GM23248 (cell line): Measurements from ENCODE around the gene INCA1. TPM values are rescaled to one million over a fixed set of nuclear protein-coding genes. Genes with fewer than 3 reads are reported as not detected.

Experiments
- DNase-seq: peaks from one replicate; pipeline ENCODE4 v3.0.0-alpha.2; 2015
- H2AFZ ChIP-seq: fragments of 200-600 bp; sonication (generic); 2 replicates; pipeline ENCODE4 v1.6.1; 2016; ENCODE audit warnings: antibody characterized with exemption
- H3F3A ChIP-seq: fragments of 200-600 bp; sonication (generic); 2 replicates; pipeline ENCODE4 v1.6.1; 2016; ENCODE audit warnings: mild to moderate bottlenecking, antibody characterized with exemption, mixed run types; ENCODE audit not compliant: insufficient read depth
- H3K27ac ChIP-seq: fragments of 200-600 bp; sonication (generic); 2 replicates; pipeline ENCODE4 v1.5.1; 2016; ENCODE audit warnings: mild to moderate bottlenecking
- H3K27me3 ChIP-seq: fragments of 200-600 bp; sonication (generic); replicated peaks from 2 replicates; pipeline ENCODE4 v1.6.1; 2016; ENCODE audit warnings: mild to moderate bottlenecking; ENCODE audit not compliant: insufficient read depth
- H3K36me3 ChIP-seq: fragments of 200-600 bp; sonication (generic); 2 replicates; pipeline ENCODE4 v1.6.1; 2016; ENCODE audit warnings: low read depth, mild to moderate bottlenecking
- H3K4me1 ChIP-seq: fragments of 200-600 bp; sonication (generic); 2 replicates; pipeline ENCODE4 v1.6.1; 2016; ENCODE audit warnings: mild to moderate bottlenecking; ENCODE audit not compliant: insufficient read depth
- H3K4me2 ChIP-seq: fragments of 200-600 bp; sonication (generic); one replicate; pipeline ENCODE4 v1.6.1; 2016; ENCODE audit warnings: mild to moderate bottlenecking; ENCODE audit not compliant: unreplicated experiment
- H3K4me3 ChIP-seq: fragments of 200-600 bp; sonication (generic); 2 replicates; pipeline ENCODE4 v1.5.1; 2016; ENCODE audit warnings: mild to moderate bottlenecking
- H3K79me2 ChIP-seq: fragments of 200-600 bp; sonication (generic); 2 replicates; pipeline ENCODE4 v1.6.1; 2016; ENCODE audit warnings: mild to moderate bottlenecking; ENCODE audit not compliant: insufficient read depth
- H3K9ac ChIP-seq: fragments of 200-600 bp; sonication (generic); 2 replicates; pipeline ENCODE4 v1.6.1; 2016; ENCODE audit warnings: mild to moderate bottlenecking
- H3K9me2 ChIP-seq: fragments of 200-600 bp; sonication (generic); 2 replicates; pipeline ENCODE4 v1.6.1; 2016; ENCODE audit warnings: mixed run types, mild to moderate bottlenecking, moderate library complexity; ENCODE audit not compliant: insufficient read depth
- H3K9me3 ChIP-seq: fragments of 200-600 bp; sonication (generic); one replicate; pipeline ENCODE4 v1.6.1; 2017; ENCODE audit warnings: low read depth
- H4K20me1 ChIP-seq: fragments of 200-600 bp; sonication (generic); 2 replicates; pipeline ENCODE4 v1.6.0; 2016; ENCODE audit not compliant: insufficient read depth
- EZH2 ChIP-seq: fragments of 200-600 bp; sonication (generic); IDR thresholded peaks from 2 replicates; pipeline ENCODE4 v1.6.1; 2018; ENCODE audit warnings: antibody characterized with exemption, mild to moderate bottlenecking; ENCODE audit not compliant: insufficient read depth, poor library complexity, severe bottlenecking
- EZH2phosphoT487 ChIP-seq: fragments of 200-600 bp; sonication (generic); IDR thresholded peaks from 2 replicates; pipeline ENCODE4 v1.6.1; 2018; ENCODE audit warnings: antibody characterized with exemption, moderate library complexity, mild to moderate bottlenecking, low read depth; ENCODE audit not compliant: insufficient read depth
- WGBS, 2 experiments: methylation state at CpG; one replicate each; pipeline ENCODE4 v1.1.6; 2015 to 2017; ENCODE audit warnings: low lambda C conversion rate in 2 of 2, low coverage in 1 of 2; ENCODE audit errors: missing lambda C conversion rate in 2 of 2; 5-methylcytosine and 5-hydroxymethylcytosine counted together
- in situ Hi-C: fragments of 300-500 bp; cut with MboI; formaldehyde crosslinking; loops from 2 replicates; pipeline ENCODE4 v1.15.0; 2020
- polyA plus RNA-seq: library from polyadenylated mRNA; unstranded; fragments of >200 nt; fragmentation: Nextera tagmentation; extraction: Ambion mirVana; gene quantifications from 2 replicates; pipeline ENCODE4 v1.2.1, GENCODE V29; 2016
- total RNA-seq: library from RNA; depleted of rRNA; stranded (reverse); fragments of >200 nt; shearing (Covaris generic); gene quantifications from 2 replicates; pipeline ENCODE4 v1.2.3, GENCODE V29; 2014

INCA1 gene
- total and polyA plus RNA-seq, 2 experiments from 2014 or later: 0.32 to 1.2 TPM

- Histone ChIP-seq H3K4me1 (peaks cover 23% of the 10 kb centered on the region), H3K36me3 (peaks cover 11% of the 10 kb centered on the region), H3K27ac (peak overlapping the region; percentile 91), H3K9me3 (no peaks in the 10 kb centered on the region), H3K9me2 (no peaks in the 10 kb centered on the region), H3K4me3 (peak overlapping the region; percentile 93), H3F3A (peaks cover 58% of the 10 kb centered on the region), H2AFZ (no peak overlapping the region), H3K27me3 (no peaks in the 10 kb centered on the region), H3K9ac (peak overlapping the region; percentile 83), H3K79me2 (peaks cover 74% of the 10 kb centered on the region), H4K20me1 (peaks cover 6% of the 10 kb centered on the region; the same call in 1 of the 2 replicates), H3K4me2 (peak overlapping the region; percentile 95)
- DNase-seq: peak; percentile 23
- 31 to 51% methylated on average over 3 to 4 of the region's 4 CpGs for WGBS, 2 experiments
- TF ChIP-seq EZH2 (no peak), EZH2phosphoT487 (no peak)
- in situ Hi-C loops: no loop called here
Observed at GRCh38 chr17:4945944-4946280, 51.4 kb downstream of the INCA1 start.

GRCh38 chr17:4945176-4945943, 52.0 kb downstream of the INCA1 start:
- in situ Hi-C loops: no loop called here
- peaks cover 11% of the 10 kb centered on the region for H3K36me3 ChIP-seq
- TF ChIP-seq EZH2 (no peak), EZH2phosphoT487 (no peak)
- peak; percentile 96 for DNase-seq
- H3K4me2 ChIP-seq: peak overlapping the region; percentile 95
- peaks cover 23% of the 10 kb centered on the region for H3K4me1 ChIP-seq
- H3K27ac ChIP-seq: peak overlapping the region; percentile 91
- peak overlapping the region; percentile 83 for H3K9ac ChIP-seq
- no peaks in the 10 kb centered on the region for H3K9me3 ChIP-seq
- H3F3A ChIP-seq: peaks cover 59% of the 10 kb centered on the region
- peak overlapping the region; percentile 93 for H3K4me3 ChIP-seq
- H3K79me2 ChIP-seq: peaks cover 78% of the 10 kb centered on the region
- no peaks in the 10 kb centered on the region for H3K27me3 ChIP-seq
- no peak overlapping the region for H2AFZ ChIP-seq
- WGBS, 2 experiments: 21 to 23% methylated on average over 7 of the region's 7 CpGs
- H3K9me2 ChIP-seq: no peaks in the 10 kb centered on the region
- H4K20me1 ChIP-seq: peaks cover 6% of the 10 kb centered on the region; the same call in 1 of the 2 replicates

GRCh38 chr17:4944554-4945175, 52.7 kb downstream of the INCA1 start:
- WGBS, 2 experiments: 67 to 77% methylated on average over 8 of the region's 8 CpGs
- DNase-seq: no peak
- TF ChIP-seq EZH2phosphoT487: no peak
- TF ChIP-seq EZH2: no peak
- H4K20me1 ChIP-seq: peaks cover 6% of the 10 kb centered on the region; the same call in 1 of the 2 replicates
- H3K4me1 ChIP-seq: peaks cover 23% of the 10 kb centered on the region
- H3K4me3 ChIP-seq: peak overlapping the region; percentile 93
- in situ Hi-C loops: no loop called here
- peaks cover 60% of the 10 kb centered on the region for H3F3A ChIP-seq
- peak overlapping the region; percentile 83 for H3K9ac ChIP-seq
- H3K36me3 ChIP-seq: peaks cover 11% of the 10 kb centered on the region
- peak overlapping the region; percentile 91 for H3K27ac ChIP-seq
- H3K27me3 ChIP-seq: no peaks in the 10 kb centered on the region
- peaks cover 78% of the 10 kb centered on the region for H3K79me2 ChIP-seq
- H2AFZ ChIP-seq: no peak overlapping the region
- H3K4me2 ChIP-seq: peak overlapping the region; percentile 57
- no peaks in the 10 kb centered on the region for H3K9me2 ChIP-seq
- no peaks in the 10 kb centered on the region for H3K9me3 ChIP-seq

GRCh38 chr17:4944163-4944553, 53.2 kb downstream of the INCA1 start:
- in situ Hi-C loops: no loop called here
- peaks cover 6% of the 10 kb centered on the region; the same call in 1 of the 2 replicates for H4K20me1 ChIP-seq
- peak overlapping the region; percentile 83 for H3K9ac ChIP-seq
- peaks cover 23% of the 10 kb centered on the region for H3K4me1 ChIP-seq
- no peak overlapping the region for H3K4me3 ChIP-seq
- TF ChIP-seq EZH2phosphoT487 (no peak), EZH2 (no peak)
- peak overlapping the region; percentile 91 for H3K27ac ChIP-seq
- H3K4me2 ChIP-seq: no peak overlapping the region
- H2AFZ ChIP-seq: no peak overlapping the region
- no peaks in the 10 kb centered on the region for H3K9me2 ChIP-seq
- H3K79me2 ChIP-seq: peaks cover 81% of the 10 kb centered on the region
- H3K27me3 ChIP-seq: no peaks in the 10 kb centered on the region
- WGBS, 2 experiments: 52 to 74% methylated on average over 3 of the region's 3 CpGs
- peaks cover 11% of the 10 kb centered on the region for H3K36me3 ChIP-seq
- DNase-seq: no peak
- H3F3A ChIP-seq: peaks cover 60% of the 10 kb centered on the region
- H3K9me3 ChIP-seq: no peaks in the 10 kb centered on the region
